Measurements from ENCODE around the gene AGAP3. TPM values are rescaled to one million over a fixed set of nuclear protein-coding genes. Genes with fewer than 3 reads are reported as not detected.

Gene AGAP3
- total RNA-seq, 3 donors from 2014 or later (not counting 1 experiment from before 2014, with no cell fraction given) = 27.7 to 46.9 (median 42.8) TPM

DNA sequence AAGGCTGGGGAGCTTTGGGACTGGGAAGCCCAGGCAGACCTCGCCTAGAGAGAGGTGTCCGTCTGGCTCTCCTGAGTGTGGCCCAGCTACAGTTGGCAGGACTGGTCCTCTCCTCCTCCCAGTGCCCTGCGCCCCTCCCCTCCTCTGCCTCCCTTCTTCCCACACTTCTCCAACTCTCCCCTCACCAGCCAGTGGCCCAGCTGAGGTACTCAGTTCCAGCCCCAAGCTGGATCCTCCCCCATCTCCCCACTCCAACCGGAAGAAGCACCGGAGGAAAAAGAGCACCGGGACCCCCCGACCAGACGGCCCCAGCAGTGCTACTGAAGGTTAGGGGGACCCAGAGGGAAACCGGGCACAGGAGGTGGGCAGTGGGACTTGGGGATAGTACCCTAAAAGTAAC, 53.5 kb downstream of the AGAP3 start:
- intact Hi-C loops (cut with micrococcal nuclease) = no loop called here
- TF ChIP-seq, protein P1, sequence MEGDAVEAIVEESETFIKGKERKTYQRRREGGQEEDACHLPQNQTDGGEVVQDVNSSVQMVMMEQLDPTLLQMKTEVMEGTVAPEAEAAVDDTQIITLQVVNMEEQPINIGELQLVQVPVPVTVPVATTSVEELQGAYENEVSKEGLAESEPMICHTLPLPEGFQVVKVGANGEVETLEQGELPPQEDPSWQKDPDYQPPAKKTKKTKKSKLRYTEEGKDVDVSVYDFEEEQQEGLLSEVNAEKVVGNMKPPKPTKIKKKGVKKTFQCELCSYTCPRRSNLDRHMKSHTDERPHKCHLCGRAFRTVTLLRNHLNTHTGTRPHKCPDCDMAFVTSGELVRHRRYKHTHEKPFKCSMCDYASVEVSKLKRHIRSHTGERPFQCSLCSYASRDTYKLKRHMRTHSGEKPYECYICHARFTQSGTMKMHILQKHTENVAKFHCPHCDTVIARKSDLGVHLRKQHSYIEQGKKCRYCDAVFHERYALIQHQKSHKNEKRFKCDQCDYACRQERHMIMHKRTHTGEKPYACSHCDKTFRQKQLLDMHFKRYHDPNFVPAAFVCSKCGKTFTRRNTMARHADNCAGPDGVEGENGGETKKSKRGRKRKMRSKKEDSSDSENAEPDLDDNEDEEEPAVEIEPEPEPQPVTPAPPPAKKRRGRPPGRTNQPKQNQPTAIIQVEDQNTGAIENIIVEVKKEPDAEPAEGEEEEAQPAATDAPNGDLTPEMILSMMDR (IDR thresholded peaks at IDR 0.05) = no peak
- Mint-ChIP-seq H3K4me3 (no peak overlapping the region), H3K27ac (no peak overlapping the region), H3K9me3 (no peaks in the 10 kb centered on the region), H3K36me3 (no peaks in the 10 kb centered on the region), H3K4me1 (no peaks in the 10 kb centered on the region), H3K27me3 (ENCODE audit: low read depth in 2 of 2) (no peaks in the 10 kb centered on the region)
- H3K36me3 ChIP-seq (ENCODE audit: control insufficient read depth, insufficient read depth, low read length) = peaks cover 5% of the 10 kb centered on the region
- no peak overlapping the region for H3K4me3 ChIP-seq (ENCODE audit: low read length)
- no peaks in the 10 kb centered on the region for H3K4me1 ChIP-seq (ENCODE audit: control insufficient read depth, insufficient read depth, low read length)
- H3K27ac ChIP-seq (ENCODE audit: low read length) = no peak overlapping the region
- DNase-seq (no peak), ATAC-seq (no peak)
- H3K27me3 ChIP-seq (ENCODE audit: control insufficient read depth, insufficient read depth, low read length) = no peaks in the 10 kb centered on the region
- 94% methylated on average over 8 of the region's 9 CpGs for WGBS (ENCODE audit: insufficient coverage)
- H3K9me3 ChIP-seq (ENCODE audit: control insufficient read depth, insufficient read depth, low read length) = no peaks in the 10 kb centered on the region

DNA sequence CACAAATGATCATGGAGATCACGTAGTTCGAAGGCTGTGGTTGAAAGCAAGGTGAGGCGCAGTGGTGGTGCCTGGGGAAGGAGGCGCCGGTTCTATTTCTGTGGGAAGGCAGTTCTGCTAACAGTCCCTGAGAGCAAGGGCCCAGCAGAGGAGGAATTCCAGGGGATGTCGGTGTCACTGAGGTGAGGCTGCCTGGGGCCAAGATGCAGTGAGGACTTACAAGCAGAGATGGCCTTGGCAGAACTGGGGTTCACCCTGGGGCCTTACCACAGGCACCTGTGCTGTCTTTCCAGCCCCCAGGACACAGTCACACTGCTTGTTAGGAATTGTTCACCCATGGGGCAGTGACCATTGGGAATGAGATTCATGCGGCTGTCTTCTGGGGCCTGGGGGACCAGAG, 54.6 kb downstream of the AGAP3 start:
- Mint-ChIP-seq H3K27me3 (ENCODE audit: low read depth in 2 of 2) (no peaks in the 10 kb centered on the region), H3K36me3 (no peaks in the 10 kb centered on the region), H3K4me1 (no peaks in the 10 kb centered on the region), H3K9me3 (no peaks in the 10 kb centered on the region), H3K4me3 (no peak overlapping the region), H3K27ac (no peak overlapping the region)
- intact Hi-C loops (cut with micrococcal nuclease) = no loop called here
- ATAC-seq = no peak
- Histone ChIP-seq H3K27ac (ENCODE audit: low read length) (no peak overlapping the region), H3K4me3 (ENCODE audit: low read length) (no peak overlapping the region), H3K27me3 (ENCODE audit: control insufficient read depth, insufficient read depth, low read length) (no peaks in the 10 kb centered on the region), H3K4me1 (ENCODE audit: control insufficient read depth, insufficient read depth, low read length) (no peaks in the 10 kb centered on the region), H3K9me3 (ENCODE audit: control insufficient read depth, insufficient read depth, low read length) (no peaks in the 10 kb centered on the region), H3K36me3 (ENCODE audit: control insufficient read depth, insufficient read depth, low read length) (peaks cover 5% of the 10 kb centered on the region)
- DNase-seq = no peak
- 97% methylated on average over 7 of the region's 7 CpGs for WGBS (ENCODE audit: insufficient coverage)
- TF ChIP-seq, protein P1 (IDR thresholded peaks at IDR 0.05) = no peak

DNA sequence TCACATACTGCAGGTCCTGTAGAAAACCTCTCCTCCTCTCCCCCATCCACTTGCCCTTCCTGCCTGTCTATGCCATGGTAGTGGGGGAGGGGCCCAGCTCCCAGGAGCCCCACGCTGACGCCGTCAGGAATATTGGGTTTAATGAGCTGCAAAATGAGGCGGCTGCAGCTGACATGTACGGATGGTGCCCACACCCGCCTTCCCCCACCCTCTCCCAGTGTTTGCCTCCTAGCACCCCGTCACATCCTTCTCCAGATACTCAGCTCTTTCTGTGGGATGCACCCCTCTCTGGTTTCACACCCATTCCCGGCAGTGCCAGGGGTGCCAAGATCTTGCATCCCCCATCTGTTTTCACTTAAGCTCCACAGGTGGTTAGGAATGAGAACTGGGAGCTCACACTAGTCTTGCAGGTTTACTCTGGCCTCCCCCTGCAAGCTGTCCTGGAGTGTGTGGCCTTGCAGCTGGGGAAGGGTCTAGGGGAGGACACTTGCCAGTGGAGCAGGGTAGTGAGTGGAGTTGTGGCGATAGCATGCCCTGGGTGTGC, 55.1 kb downstream of the AGAP3 start:
- TF ChIP-seq, protein P1 (IDR thresholded peaks at IDR 0.05) = no peak
- Mint-ChIP-seq H3K27me3 (ENCODE audit: low read depth in 2 of 2) (no peaks in the 10 kb centered on the region), H3K9me3 (no peaks in the 10 kb centered on the region), H3K36me3 (no peaks in the 10 kb centered on the region), H3K4me1 (no peaks in the 10 kb centered on the region), H3K4me3 (no peak overlapping the region), H3K27ac (no peak overlapping the region)
- 96% methylated on average over 8 of the region's 9 CpGs for WGBS (ENCODE audit: insufficient coverage)
- peaks cover 5% of the 10 kb centered on the region for H3K36me3 ChIP-seq (ENCODE audit: control insufficient read depth, insufficient read depth, low read length)
- intact Hi-C loops (cut with micrococcal nuclease) = no loop called here
- H3K4me3 ChIP-seq (ENCODE audit: low read length) = no peak overlapping the region
- H3K4me1 ChIP-seq (ENCODE audit: control insufficient read depth, insufficient read depth, low read length) = no peaks in the 10 kb centered on the region
- DNase-seq (no peak), ATAC-seq (no peak)
- H3K27ac ChIP-seq (ENCODE audit: low read length) = no peak overlapping the region
- H3K27me3 ChIP-seq (ENCODE audit: control insufficient read depth, insufficient read depth, low read length) = no peaks in the 10 kb centered on the region
- no peaks in the 10 kb centered on the region for H3K9me3 ChIP-seq (ENCODE audit: control insufficient read depth, insufficient read depth, low read length)
